HEK293 (cell line): ENCODE results near the gene FAM163A.
"Not testable (repeated sequence)": the region's sequence is repeated elsewhere in the genome, so short reads cannot be mapped to it uniquely, and the experiment has no call there.

Source experiments
- CTCF ChIA-PET: fragments of 350-600 bp; formaldehyde crosslinking; extraction: SDS; loops from one replicate; lab custom pipeline; 2021; ENCODE audit warnings: antibody characterized with exemption; lab: Yijun Ruan, JAX
- POLR2A ChIA-PET: fragments of 300-600 bp; formaldehyde crosslinking; extraction: SDS; loops from one replicate; lab custom pipeline; 2020; ENCODE audit warnings: antibody characterized with exemption, inconsistent platforms; lab: Yijun Ruan, JAX
- H3K27ac ChIP-seq: fragments of 200-500 bp; sonication (Bioruptor generic); 2 replicates; pipeline ENCODE4 v1.5.1; 2014; ENCODE audit warnings: low read depth, low read length, control low read depth, inconsistent platforms; ENCODE audit errors: extremely low read depth
- H3K36me3 ChIP-seq, 2 experiments: fragments of 200-500 bp in 1 of 2; sonication (Bioruptor generic) in 1 of 2; 1 replicate in 1 of 2; 2 replicates in 1 of 2; pipeline ENCODE4 v1.5.1; 2014 to 2017; ENCODE audit warnings: inconsistent platforms in 2 of 2, low read length in 2 of 2; ENCODE audit not compliant: control insufficient read depth in 2 of 2, insufficient read depth in 1 of 2
- H3K4me1 ChIP-seq: fragments of 200-500 bp; sonication (Bioruptor generic); 2 replicates; pipeline ENCODE4 v1.5.1; 2014; ENCODE audit warnings: mild to moderate bottlenecking, low read length, inconsistent platforms; ENCODE audit not compliant: control insufficient read depth, insufficient read depth
- H3K4me3 ChIP-seq: 2 replicates; pipeline ENCODE4 v1.5.1; 2011; ENCODE audit warnings: low read depth, mild to moderate bottlenecking, control low read depth, low read length, moderate library complexity
- H3K9me3 ChIP-seq: fragments of 200-500 bp; sonication (Bioruptor generic); 2 replicates; pipeline ENCODE4 v1.5.1; 2014; ENCODE audit warnings: low read depth, low read length, inconsistent platforms; ENCODE audit not compliant: control insufficient read depth, insufficient read depth
- GLIS1 ChIP-seq: fragments of 450-650 bp; formaldehyde crosslinking; IDR thresholded peaks from 2 replicates; pipeline ENCODE4 v1.5.1; 2016; ENCODE audit warnings: missing biosample characterization, missing genetic modification characterization
- GLIS2 ChIP-seq: fragments of 450-650 bp; formaldehyde crosslinking; IDR thresholded peaks from 2 replicates; pipeline ENCODE4 v1.5.1; 2016; ENCODE audit warnings: missing biosample characterization, missing genetic modification characterization
- PBX3 ChIP-seq: sonication (generic); formaldehyde crosslinking; IDR thresholded peaks from 2 replicates; pipeline ENCODE4 v1.8.1; 2022; ENCODE audit warnings: mild to moderate bottlenecking, moderate library complexity, missing genetic modification reagents
- PRDM6 ChIP-seq: fragments of 450-650 bp; formaldehyde crosslinking; IDR thresholded peaks from 2 replicates; pipeline ENCODE4 v1.5.1; 2017; ENCODE audit warnings: missing biosample characterization, missing genetic modification characterization
- TSHZ1 ChIP-seq: fragments of 450-650 bp; formaldehyde crosslinking; IDR thresholded peaks from 2 replicates; pipeline ENCODE4 v1.5.1; 2016; ENCODE audit warnings: missing biosample characterization, missing genetic modification characterization, borderline replicate concordance
- ZBTB48 ChIP-seq: fragments of 450-650 bp; formaldehyde crosslinking; IDR thresholded peaks from 2 replicates; pipeline ENCODE4 v1.5.1; 2016; ENCODE audit warnings: missing biosample characterization, missing genetic modification characterization
- ZBTB6 ChIP-seq: fragments of 450-650 bp; formaldehyde crosslinking; IDR thresholded peaks from 2 replicates; pipeline ENCODE4 v1.5.1; 2017; ENCODE audit warnings: missing biosample characterization, missing genetic modification characterization
- ZFHX2 ChIP-seq: fragments of 450-650 bp; formaldehyde crosslinking; conservative IDR thresholded peaks from 2 replicates; pipeline ENCODE4 v1.5.1; 2016; ENCODE audit warnings: missing biosample characterization, missing genetic modification characterization
- ZIC2 ChIP-seq: fragments of 450-650 bp; formaldehyde crosslinking; IDR thresholded peaks from 2 replicates; pipeline ENCODE4 v1.5.1; 2016; ENCODE audit warnings: missing biosample characterization, missing genetic modification characterization
- ZNF114 ChIP-seq: fragments of 450-650 bp; formaldehyde crosslinking; IDR thresholded peaks from 2 replicates; pipeline ENCODE4 v1.5.0; 2017; ENCODE audit warnings: missing biosample characterization, missing genetic modification characterization
- ZNF341 ChIP-seq: fragments of 450-650 bp; formaldehyde crosslinking; IDR thresholded peaks from 2 replicates; pipeline ENCODE4; 2016; ENCODE audit warnings: low read depth, missing biosample characterization, missing genetic modification characterization
- ZNF423 ChIP-seq: fragments of 450-650 bp; formaldehyde crosslinking; IDR thresholded peaks from 2 replicates; pipeline ENCODE4 v1.5.1; 2016; ENCODE audit warnings: missing biosample characterization, missing genetic modification characterization
- ZNF449 ChIP-seq: fragments of 450-650 bp; formaldehyde crosslinking; IDR thresholded peaks from 2 replicates; pipeline ENCODE4 v1.5.1; 2017; ENCODE audit warnings: missing biosample characterization, mild to moderate bottlenecking, missing genetic modification characterization, moderate library complexity
- ZNF629 ChIP-seq: fragments of 450-650 bp; formaldehyde crosslinking; IDR thresholded peaks from 2 replicates; pipeline ENCODE4 v1.5.1; 2017; ENCODE audit warnings: missing biosample characterization, missing genetic modification characterization
- ZXDB ChIP-seq: fragments of 450-650 bp; formaldehyde crosslinking; IDR thresholded peaks from 2 replicates; pipeline ENCODE4 v1.5.1; 2016; ENCODE audit warnings: missing biosample characterization, missing genetic modification characterization

The FAM163A gene

GRCh38 chr1:179742717-179743678, at the start of gene FAM163A (continued):
- TF ChIP-seq PBX3 (CRISPR knock-in tag) (no peak), ZIC2 (tag by site-specific recombination) (peak; percentile 24; the same call in 1 of the 2 replicates), ZBTB6 (no peak), ZXDB (tag by site-specific recombination) (no peak), ZNF449 (tag by site-specific recombination) (no peak), PRDM6 (tag by site-specific recombination) (no peak), GLIS1 (tag by site-specific recombination) (peak; percentile 68; the same call in 1 of the 2 replicates), ZNF341 (tag by site-specific recombination) (no peak), GLIS2 (tag by site-specific recombination) (peak; percentile 57; the same call in 1 of the 2 replicates), ZNF629 (tag by site-specific recombination) (no peak), ZBTB48 (peak; percentile 86), ZNF423 (tag by site-specific recombination) (no peak), ZNF114 (no peak), TSHZ1 (tag by site-specific recombination) (no peak)

- H3K27ac ChIP-seq, H3K36me3 ChIP-seq, POLR2A ChIA-PET, H3K4me1 ChIP-seq, H3K4me3 ChIP-seq, H3K9me3 ChIP-seq: not testable (repeated sequence)
- CTCF ChIA-PET, result interaction anchor here (0.6 to 1.0 kb wide), 3 partner anchors 12 to 85 kb away, joined by 3 read pairs; no protein-coding TSS in a partner anchor
- peak; percentile 69 for TF ChIP-seq ZIC2 (tag by site-specific recombination)
- 0 out of 2 replicates have a peak, but pooled peaks have one; percentile 13 for TF ChIP-seq ZFHX2 (tag by site-specific recombination)
These were observed 48.6 kb upstream of the FAM163A start for GRCh38 chr1:179694530-179694929.
